Parathyroid adenoma (tissue), 2 donors: ENCODE measurements around the gene PCDH9.

ENCODE experiments used
- H2AFZ ChIP-seq: fragments of 300-600 bp; sonication (generic); one replicate; pipeline ENCODE4 v1.7.0; 2017; ENCODE audit warnings: antibody characterized with exemption, mild to moderate bottlenecking
- H3K27ac ChIP-seq: fragments of 300-600 bp; sonication (generic); one replicate; pipeline ENCODE4 v1.7.0; 2017
- H3K27me3 ChIP-seq: fragments of 300-600 bp; sonication (generic); one replicate; pipeline ENCODE4 v1.7.0; 2017; ENCODE audit warnings: low read length; ENCODE audit not compliant: control insufficient read depth, insufficient read depth
- H3K36me3 ChIP-seq: fragments of 300-600 bp; sonication (generic); one replicate; pipeline ENCODE4 v1.7.0; 2017; ENCODE audit warnings: low read length; ENCODE audit not compliant: control insufficient read depth, insufficient read depth
- H3K4me1 ChIP-seq: fragments of 300-600 bp; sonication (generic); one replicate; pipeline ENCODE4 v1.7.0; 2017; ENCODE audit warnings: control low read depth
- H3K4me2 ChIP-seq: fragments of 300-600 bp; sonication (generic); one replicate; pipeline ENCODE4 v1.7.0; 2017; ENCODE audit warnings: low read length
- H3K4me3 ChIP-seq: fragments of 300-600 bp; sonication (generic); one replicate; pipeline ENCODE4 v1.7.0; 2017; ENCODE audit warnings: low read depth, low read length
- H3K79me2 ChIP-seq: fragments of 300-600 bp; sonication (generic); one replicate; pipeline ENCODE4 v1.7.0; 2017; ENCODE audit warnings: control low read depth
- H3K9ac ChIP-seq: fragments of 300-600 bp; sonication (generic); one replicate; pipeline ENCODE4 v1.7.0; 2017; ENCODE audit warnings: mild to moderate bottlenecking
- H3K9me3 ChIP-seq: fragments of 300-600 bp; sonication (generic); one replicate; pipeline ENCODE4 v1.7.0; 2017; ENCODE audit warnings: low read length; ENCODE audit not compliant: control insufficient read depth
- TF ChIP-seq, protein P1 (sequence below): fragments of 300-600 bp; sonication (generic); IDR thresholded peaks from one replicate; pipeline ENCODE4 v1.7.0; 2017; ENCODE audit warnings: antibody characterized with exemption, mild to moderate bottlenecking
- donor health status: primary hyperparathyroidism.

Gene PCDH9

DNA sequence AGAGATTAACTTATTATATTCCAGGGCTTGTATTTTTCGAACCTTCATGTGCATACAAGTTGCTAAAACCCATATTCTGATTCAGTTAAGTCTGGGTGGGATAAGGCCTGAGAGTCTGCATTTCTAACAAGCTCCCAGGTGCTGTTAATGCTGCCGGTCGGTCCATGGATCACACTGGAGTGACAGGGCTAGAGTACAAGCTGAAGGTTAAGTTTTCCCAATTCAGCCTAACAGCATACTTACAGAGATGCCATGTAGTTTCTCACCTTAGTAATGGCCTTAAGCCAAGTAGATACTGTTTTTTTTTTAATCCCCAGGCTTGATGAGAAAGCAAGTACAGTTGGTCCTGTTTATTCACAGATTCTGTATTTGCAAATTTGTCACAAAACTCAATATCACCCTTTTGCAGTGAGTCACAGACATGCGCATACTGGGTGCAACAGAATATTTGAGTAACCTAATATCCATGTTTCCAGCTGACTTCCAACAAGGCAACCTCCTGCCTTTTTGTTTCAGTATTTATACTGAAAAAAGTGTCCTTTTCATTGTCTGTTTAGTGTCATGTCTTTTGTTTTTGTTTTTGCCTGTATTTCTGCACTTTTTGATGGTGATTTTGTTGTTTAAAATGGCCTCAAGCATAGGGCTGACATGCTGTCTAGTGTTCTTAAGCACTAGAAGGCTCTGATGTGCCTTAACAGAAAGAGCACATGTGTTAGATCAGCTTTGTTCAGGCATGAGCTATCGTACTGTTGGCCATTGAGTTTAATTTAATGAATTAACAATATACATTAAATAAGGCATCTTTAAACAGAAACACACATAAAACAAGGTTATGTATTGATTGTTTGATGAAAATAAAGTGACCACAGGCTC lies 875.0 kb downstream of the PCDH9 start:
- Histone ChIP-seq H2AFZ (no peak overlapping the region), H3K4me1 (no peaks in the 10 kb centered on the region), H3K79me2 (no peaks in the 10 kb centered on the region), H3K27ac (no peak overlapping the region), H3K4me3 (no peak overlapping the region), H3K27me3 (no peaks in the 10 kb centered on the region), H3K36me3 (no peaks in the 10 kb centered on the region), H3K9ac (no peak overlapping the region), H3K4me2 (no peak overlapping the region), H3K9me3 (no peaks in the 10 kb centered on the region)
- TF ChIP-seq, protein P1, sequence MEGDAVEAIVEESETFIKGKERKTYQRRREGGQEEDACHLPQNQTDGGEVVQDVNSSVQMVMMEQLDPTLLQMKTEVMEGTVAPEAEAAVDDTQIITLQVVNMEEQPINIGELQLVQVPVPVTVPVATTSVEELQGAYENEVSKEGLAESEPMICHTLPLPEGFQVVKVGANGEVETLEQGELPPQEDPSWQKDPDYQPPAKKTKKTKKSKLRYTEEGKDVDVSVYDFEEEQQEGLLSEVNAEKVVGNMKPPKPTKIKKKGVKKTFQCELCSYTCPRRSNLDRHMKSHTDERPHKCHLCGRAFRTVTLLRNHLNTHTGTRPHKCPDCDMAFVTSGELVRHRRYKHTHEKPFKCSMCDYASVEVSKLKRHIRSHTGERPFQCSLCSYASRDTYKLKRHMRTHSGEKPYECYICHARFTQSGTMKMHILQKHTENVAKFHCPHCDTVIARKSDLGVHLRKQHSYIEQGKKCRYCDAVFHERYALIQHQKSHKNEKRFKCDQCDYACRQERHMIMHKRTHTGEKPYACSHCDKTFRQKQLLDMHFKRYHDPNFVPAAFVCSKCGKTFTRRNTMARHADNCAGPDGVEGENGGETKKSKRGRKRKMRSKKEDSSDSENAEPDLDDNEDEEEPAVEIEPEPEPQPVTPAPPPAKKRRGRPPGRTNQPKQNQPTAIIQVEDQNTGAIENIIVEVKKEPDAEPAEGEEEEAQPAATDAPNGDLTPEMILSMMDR = no peak

- H3K27me3 ChIP-seq = no peaks in the 10 kb centered on the region
- H3K4me2 ChIP-seq = no peak overlapping the region
- no peak overlapping the region for H3K9ac ChIP-seq
- no peaks in the 10 kb centered on the region for H3K36me3 ChIP-seq
- H3K9me3 ChIP-seq = no peaks in the 10 kb centered on the region
- H2AFZ ChIP-seq = no peak overlapping the region
- no peak overlapping the region for H3K27ac ChIP-seq
- no peaks in the 10 kb centered on the region for H3K4me1 ChIP-seq
- H3K79me2 ChIP-seq = no peaks in the 10 kb centered on the region
- no peak overlapping the region for H3K4me3 ChIP-seq
- TF ChIP-seq, protein P1 = no peak
These were observed 876.5 kb downstream of the PCDH9 start for GRCh38 chr13:66353664-66354063.

DNA sequence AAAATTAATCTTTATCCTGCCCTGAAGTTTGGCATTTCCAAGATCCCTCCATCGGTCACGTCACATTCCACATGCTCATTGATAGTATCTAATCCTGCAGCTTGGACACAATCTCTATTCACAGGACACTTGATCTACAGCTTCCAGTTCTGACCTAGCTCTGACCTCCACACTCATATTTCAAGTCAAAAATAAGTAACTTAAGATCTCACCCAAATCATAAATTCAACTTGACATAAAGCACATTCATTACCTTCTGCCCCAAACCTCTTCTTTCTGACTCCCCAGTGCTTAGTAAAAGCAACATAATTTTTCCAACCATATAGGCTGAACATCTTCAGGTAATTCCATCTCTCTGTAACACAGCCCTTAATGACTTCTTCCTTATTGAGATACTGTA lies 880.2 kb downstream of the PCDH9 start:
- Histone ChIP-seq H3K9me3 (no peaks in the 10 kb centered on the region), H3K27ac (no peak overlapping the region), H3K36me3 (no peaks in the 10 kb centered on the region), H3K27me3 (no peaks in the 10 kb centered on the region), H3K4me2 (no peak overlapping the region), H3K9ac (no peak overlapping the region), H3K4me3 (no peak overlapping the region), H3K4me1 (no peaks in the 10 kb centered on the region), H3K79me2 (no peaks in the 10 kb centered on the region), H2AFZ (no peak overlapping the region)
- TF ChIP-seq, protein P1 = no peak

GRCh38 chr13:66348745-66349690 lies 881.1 kb downstream of the PCDH9 start:
- no peak overlapping the region for H3K4me2 ChIP-seq
- no peaks in the 10 kb centered on the region for H3K27me3 ChIP-seq
- H3K4me1 ChIP-seq = no peaks in the 10 kb centered on the region
- TF ChIP-seq, protein P1 = no peak
- no peak overlapping the region for H3K9ac ChIP-seq
- no peaks in the 10 kb centered on the region for H3K36me3 ChIP-seq
- no peaks in the 10 kb centered on the region for H3K79me2 ChIP-seq
- no peak overlapping the region for H3K27ac ChIP-seq
- no peak overlapping the region for H2AFZ ChIP-seq
- no peaks in the 10 kb centered on the region for H3K9me3 ChIP-seq
- no peak overlapping the region for H3K4me3 ChIP-seq
